Upper lobe of left lung (tissue), 6 donors: ENCODE measurements around the gene D2HGDH. TPM values are rescaled to one million over a fixed set of nuclear protein-coding genes. Genes with fewer than 3 reads are reported as not detected.

Experiments
- ATAC-seq, 2 donors: fragments of 200-7000 bp; cut with Tn5 transposase; one replicate each; pipeline ENCODE4 v1.9.1; 2022; ENCODE audit warnings: mild to moderate bottlenecking in 2 of 2, moderate library complexity in 2 of 2; ENCODE audit not compliant: low FRiP score in 2 of 2
- DNase-seq, 2 donors: peaks; one replicate each; pipeline ENCODE4 v3.0.0-alpha.2; 2019 to 2020
- H3K27ac ChIP-seq, 4 donors: fragments of 200-600 bp; sonication (generic); one replicate each; pipeline ENCODE4 v1.5.1; 2016 to 2019
- H3K27me3 ChIP-seq, 4 donors: fragments of 200-600 bp; sonication (generic); one replicate each; pipeline ENCODE4 v1.5.1; 2017 to 2019
- H3K36me3 ChIP-seq, 4 donors: fragments of 200-600 bp; sonication (generic); one replicate each; pipeline ENCODE4 v1.5.1; 2016 to 2019
- H3K4me1 ChIP-seq, 4 donors: fragments of 200-600 bp; sonication (generic); one replicate each; pipeline ENCODE4 v1.5.1; 2018 to 2019
- H3K4me3 ChIP-seq, 4 donors: fragments of 200-600 bp; sonication (generic); one replicate each; pipeline ENCODE4 v1.5.1; 2017 to 2019; ENCODE audit warnings: mild to moderate bottlenecking in 2 of 4, moderate library complexity in 1 of 4
- H3K9me3 ChIP-seq, 4 donors: fragments of 200-600 bp; sonication (generic); one replicate each; pipeline ENCODE4 v1.5.1; 2018 to 2019
- CTCF ChIP-seq, 6 experiments: fragments of 450-650 bp in 4 of 6; fragments of 200-600 bp in 2 of 6; sonication (generic) in 2 of 6; IDR thresholded peaks; one replicate each; pipeline ENCODE4 v1.5.1; 2016 to 2019; ENCODE audit warnings: antibody characterized with exemption in 6 of 6
- EP300 ChIP-seq, 4 donors: sonication (generic); formaldehyde crosslinking; IDR thresholded peaks; one replicate each; pipeline ENCODE4 v1.5.1; 2017; ENCODE audit warnings: antibody characterized with exemption in 4 of 4, control low read depth in 2 of 4
- POLR2A ChIP-seq, 4 donors: fragments of 450-650 bp; IDR thresholded peaks; one replicate each; pipeline ENCODE4 v1.5.1; 2016 to 2017; ENCODE audit warnings: antibody characterized with exemption in 4 of 4, mild to moderate bottlenecking in 2 of 4
- POLR2AphosphoS5 ChIP-seq, 2 donors: sonication (generic); formaldehyde crosslinking; IDR thresholded peaks; one replicate each; pipeline ENCODE4 v1.5.1; 2017; ENCODE audit warnings: antibody characterized with exemption in 2 of 2
- WGBS, 2 donors: methylation state at CpG; one replicate each; pipeline ENCODE4 v1.1.5; 2017 to 2018; 5-methylcytosine and 5-hydroxymethylcytosine counted together
- total RNA-seq, 6 donors: library from RNA; depleted of rRNA in 4 of 6; stranded (reverse); fragments of >200 nt in 4 of 6; gene quantifications; one replicate each; pipeline versions ENCODE4 v1.1.0 to v1.2.1, GENCODE V29; 2016 to 2021
- donor health status: DM: no; HTN: no; CAD: no; lungs with moderate emphysema.
- donor health status: DM: no; HTN: yes; CAD: no; lungs with severe emphysema.

D2HGDH gene
- total RNA-seq, 6 donors from 2014 or later = 12.5 to 155 (median 35.8) TPM

- DNase-seq (no peak), ATAC-seq (no peak)
- Histone ChIP-seq H3K4me3 (no peak overlapping the region), H3K27me3 (no peaks in the 10 kb centered on the region), H3K4me1 (peaks cover 0 to 12% (median 0%) of the 10 kb centered on the region in 4 donors), H3K36me3 (peaks cover 0 to 63% (median 39%) of the 10 kb centered on the region in 4 donors), H3K27ac (no peak overlapping the region), H3K9me3 (no peaks in the 10 kb centered on the region)
- 93 to 100% methylated on average over 6 to 14 of the region's 14 CpGs for WGBS, 2 donors
- TF ChIP-seq CTCF (IDR thresholded peaks at IDR 0.05) = no peak
These were observed 17.8 kb downstream of the D2HGDH start for GRCh38 chr2:241752253-241752652.

- DNase-seq (no peak), ATAC-seq (no peak)
- no peak overlapping the region for H3K27ac ChIP-seq
- 94 to 97% methylated on average over 13 to 19 of the region's 21 CpGs for WGBS, 2 donors
- H3K4me1 ChIP-seq = peaks cover 0 to 12% (median 0%) of the 10 kb centered on the region in 4 donors
- H3K4me3 ChIP-seq = no peak overlapping the region
- TF ChIP-seq CTCF (IDR thresholded peaks at IDR 0.05) = no peak
- TF ChIP-seq EP300 (IDR thresholded peaks at IDR 0.05) = no peak
- TF ChIP-seq POLR2A (IDR thresholded peaks at IDR 0.05) = no peak
- TF ChIP-seq POLR2AphosphoS5 (IDR thresholded peaks at IDR 0.05) = no peak
- peaks cover 0 to 69% (median 41%) of the 10 kb centered on the region in 4 donors for H3K36me3 ChIP-seq
- H3K9me3 ChIP-seq = no peaks in the 10 kb centered on the region
- H3K27me3 ChIP-seq = no peaks in the 10 kb centered on the region
These were observed 18.4 kb downstream of the D2HGDH start for GRCh38 chr2:241752689-241753276.

- Histone ChIP-seq H3K4me1 (peaks cover 0 to 12% (median 0%) of the 10 kb centered on the region in 4 donors), H3K4me3 (no peak overlapping the region), H3K36me3 (peaks cover 0 to 73% (median 40%) of the 10 kb centered on the region in 4 donors), H3K9me3 (no peaks in the 10 kb centered on the region), H3K27ac (no peak overlapping the region), H3K27me3 (no peaks in the 10 kb centered on the region)
- TF ChIP-seq CTCF (IDR thresholded peaks at IDR 0.05) = no peak
- TF ChIP-seq POLR2A (IDR thresholded peaks at IDR 0.05) = no peak
- TF ChIP-seq POLR2AphosphoS5 (IDR thresholded peaks at IDR 0.05) = no peak
- no peak for TF ChIP-seq EP300 (IDR thresholded peaks at IDR 0.05)
- DNase-seq (peak in 1 of 2 donors; percentile 73), ATAC-seq (no peak)
- 97 to 99% methylated on average over 4 to 17 of the region's 17 CpGs for WGBS, 2 donors
These were observed 19.1 kb downstream of the D2HGDH start for GRCh38 chr2:241753493-241753892.

GRCh38 chr2:241754042-241754441 is 19.6 kb downstream of the D2HGDH start:
- no peak overlapping the region for H3K27ac ChIP-seq
- no peak for TF ChIP-seq CTCF (IDR thresholded peaks at IDR 0.05)
- TF ChIP-seq POLR2AphosphoS5 (IDR thresholded peaks at IDR 0.05) = no peak
- TF ChIP-seq EP300 (IDR thresholded peaks at IDR 0.05) = no peak
- no peak for TF ChIP-seq POLR2A (IDR thresholded peaks at IDR 0.05)
- H3K36me3 ChIP-seq = peaks cover 0 to 72% (median 38%) of the 10 kb centered on the region in 4 donors
- no peak overlapping the region for H3K4me3 ChIP-seq
- no peaks in the 10 kb centered on the region for H3K27me3 ChIP-seq
- peak in 1 of 2 donors; percentile 74 for DNase-seq
- H3K9me3 ChIP-seq = no peaks in the 10 kb centered on the region
- 95 to 96% methylated on average over 20 of the region's 20 CpGs for WGBS, 2 donors
- peaks cover 0 to 12% (median 0%) of the 10 kb centered on the region in 4 donors for H3K4me1 ChIP-seq
- ATAC-seq = no peak

GRCh38 chr2:241755166-241755565 is 20.7 kb downstream of the D2HGDH start:
- peak in 1 of 2 donors; percentile 49 for DNase-seq
- H3K4me3 ChIP-seq = no peak overlapping the region
- 90 to 92% methylated on average over 16 of the region's 18 CpGs for WGBS, 2 donors
- H3K27me3 ChIP-seq = no peaks in the 10 kb centered on the region
- peaks cover 0 to 1% (median under 1%) of the 10 kb centered on the region in 4 donors for H3K9me3 ChIP-seq
- H3K27ac ChIP-seq = no peak overlapping the region
- TF ChIP-seq POLR2AphosphoS5 (IDR thresholded peaks at IDR 0.05) (no peak), EP300 (IDR thresholded peaks at IDR 0.05) (no peak), CTCF (IDR thresholded peaks at IDR 0.05) (no peak), POLR2A (IDR thresholded peaks at IDR 0.05) (no peak)
- peak; percentile 3 to 7 for ATAC-seq
- peaks cover 0 to 8% (median 0%) of the 10 kb centered on the region in 4 donors for H3K4me1 ChIP-seq
- H3K36me3 ChIP-seq = peaks cover 0 to 78% (median 37%) of the 10 kb centered on the region in 4 donors
